Measurements from ENCODE around the gene EPSTI1.

Gene EPSTI1

DNA sequence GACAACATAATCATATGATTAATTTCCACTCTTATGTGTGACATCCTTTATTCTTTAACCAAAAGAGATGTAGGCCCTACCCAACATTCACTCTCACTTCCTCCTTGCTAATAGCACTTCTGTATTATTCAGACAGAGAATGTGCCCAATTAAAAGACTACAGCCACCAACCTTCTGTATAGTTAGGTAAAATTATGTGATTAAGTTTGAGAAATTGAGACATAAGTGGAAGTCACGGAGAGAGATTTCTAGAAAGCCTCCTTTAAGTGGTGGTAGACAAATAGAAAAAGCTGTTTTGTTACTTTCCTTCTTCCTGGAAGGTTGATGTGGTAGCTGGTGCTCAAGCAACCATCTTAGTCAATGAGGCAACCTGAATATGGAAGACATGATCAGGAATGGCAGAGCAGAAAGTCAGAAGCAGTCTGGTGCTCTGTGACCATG, 14.8 kb downstream of the EPSTI1 start:
- H3K4me3 ChIP-seq (ENCODE audit: control insufficient read depth, low read depth, low read length) = no peak overlapping the region
- TF ChIP-seq CTCF (IDR thresholded peaks at IDR 0.05; ENCODE audit: control insufficient read depth, insufficient read depth, low read depth, low read length, missing control alignments) = no peak
- DNase-seq (ENCODE audit: low read depth) = no peak

DNA sequence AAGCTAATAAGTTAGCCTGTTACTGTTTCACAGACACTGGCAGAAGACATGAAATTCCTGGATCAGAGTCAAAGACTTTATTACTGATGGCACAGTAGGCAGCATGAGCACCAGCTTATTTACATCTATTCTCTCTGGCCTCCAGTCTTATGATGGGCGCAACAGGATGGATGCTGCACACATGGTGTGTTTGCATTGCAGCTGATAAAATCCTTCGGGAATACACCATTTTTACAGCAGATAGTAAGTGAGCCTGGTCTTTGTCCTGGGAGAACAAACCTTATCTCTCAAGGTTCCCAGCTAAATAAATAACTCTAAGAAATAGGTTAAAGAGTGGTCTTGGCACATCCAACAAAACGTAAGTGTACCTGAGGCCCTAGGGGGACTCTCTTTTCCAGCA, 16.0 kb downstream of the EPSTI1 start:
- TF ChIP-seq CTCF (IDR thresholded peaks at IDR 0.05; ENCODE audit: control insufficient read depth, insufficient read depth, low read depth, low read length, missing control alignments) = no peak
- no peak overlapping the region for H3K4me3 ChIP-seq (ENCODE audit: control insufficient read depth, low read depth, low read length)
- DNase-seq (ENCODE audit: low read depth) = no peak

- no peak for TF ChIP-seq CTCF (IDR thresholded peaks at IDR 0.05; ENCODE audit: control insufficient read depth, insufficient read depth, low read depth, low read length, missing control alignments)
- DNase-seq (ENCODE audit: low read depth) = no peak
- no peak overlapping the region for H3K4me3 ChIP-seq (ENCODE audit: control insufficient read depth, low read depth, low read length)
Measured at GRCh38 chr13:42973581-42973980, 18.5 kb downstream of the EPSTI1 start.

DNA sequence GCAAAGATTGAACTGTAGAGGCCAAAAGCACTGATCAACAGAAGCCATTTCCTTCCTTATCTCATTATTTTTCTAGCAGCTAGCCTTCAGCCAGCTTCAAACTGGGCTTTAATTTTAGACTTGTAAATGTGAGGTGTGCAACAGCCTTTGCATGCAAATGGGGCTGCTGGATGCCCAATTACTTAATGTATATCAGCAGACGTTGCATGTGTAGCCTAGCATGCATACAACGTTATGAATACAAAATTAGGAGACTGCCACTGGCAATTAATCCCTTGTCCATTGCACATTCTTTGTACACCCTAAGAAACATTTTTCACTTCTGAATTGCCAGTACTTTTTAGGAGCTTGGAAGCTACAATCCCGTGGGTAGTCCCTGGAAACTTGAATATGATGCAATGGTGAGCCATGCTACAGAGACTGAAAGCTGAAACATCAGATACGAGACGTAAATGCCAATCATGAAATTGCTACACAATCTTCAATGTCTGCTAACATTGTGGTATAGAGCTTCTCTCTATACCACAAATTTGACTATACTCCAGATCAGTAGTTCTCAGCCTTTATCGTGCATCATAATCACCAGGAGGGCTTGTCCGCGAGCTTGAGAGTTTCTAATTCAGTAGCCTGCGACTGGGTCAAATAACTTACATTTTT, 20.2 kb downstream of the EPSTI1 start:
- peak; percentile 55 for DNase-seq (ENCODE audit: low read depth)
- no peak overlapping the region for H3K4me3 ChIP-seq (ENCODE audit: control insufficient read depth, low read depth, low read length)
- TF ChIP-seq CTCF (IDR thresholded peaks at IDR 0.05; ENCODE audit: control insufficient read depth, insufficient read depth, low read depth, low read length, missing control alignments) = no peak

GRCh38 chr13:42970824-42971690, 21.0 kb downstream of the EPSTI1 start:
- TF ChIP-seq CTCF (IDR thresholded peaks at IDR 0.05; ENCODE audit: control insufficient read depth, insufficient read depth, low read depth, low read length, missing control alignments) = peak; percentile 66
- H3K4me3 ChIP-seq (ENCODE audit: control insufficient read depth, low read depth, low read length) = no peak overlapping the region
- DNase-seq (ENCODE audit: low read depth) = no peak

GRCh38 chr13:42969565-42970172, 22.4 kb downstream of the EPSTI1 start:
- DNase-seq (ENCODE audit: low read depth) = no peak
- H3K4me3 ChIP-seq (ENCODE audit: control insufficient read depth, low read depth, low read length) = no peak overlapping the region

More at GRCh38 chr13:42969565-42970172, 22.4 kb downstream of the EPSTI1 start:
- TF ChIP-seq CTCF (IDR thresholded peaks at IDR 0.05; ENCODE audit: control insufficient read depth, insufficient read depth, low read depth, low read length, missing control alignments) = peak; percentile 82

Measured in AG09309 (cell line).